HUES64 (cell line): ENCODE measurements around the gene COPS8. TPM values are rescaled to one million over a fixed set of nuclear protein-coding genes. Genes with fewer than 3 reads are reported as not detected.

Experiments
- H3K27ac ChIP-seq: 2 replicates; pipeline ENCODE4 v1.7.0; 2013; ENCODE audit warnings: low read depth, low read length, inconsistent platforms
- H3K27me3 ChIP-seq: 2 replicates; pipeline ENCODE4 v1.6.1; 2013; ENCODE audit warnings: mild to moderate bottlenecking, low read length; ENCODE audit not compliant: insufficient read depth
- H3K36me3 ChIP-seq: 2 replicates; pipeline ENCODE4 v1.6.1; 2013; ENCODE audit warnings: mild to moderate bottlenecking, low read length; ENCODE audit not compliant: insufficient read depth
- H3K4me1 ChIP-seq: 2 replicates; pipeline ENCODE4 v1.6.1; 2013; ENCODE audit warnings: mild to moderate bottlenecking, low read length, moderate library complexity; ENCODE audit not compliant: insufficient read depth
- H3K4me3 ChIP-seq: 2 replicates; pipeline ENCODE4 v1.5.1; 2013; ENCODE audit warnings: mild to moderate bottlenecking, low read length, moderate library complexity
- H3K9ac ChIP-seq: 2 replicates; pipeline ENCODE4 v1.6.1; 2013; ENCODE audit warnings: mild to moderate bottlenecking, low read depth, low read length
- H3K9me3 ChIP-seq: 2 replicates; pipeline ENCODE4 v1.6.1; 2013; ENCODE audit warnings: low read depth, low read length; ENCODE audit not compliant: insufficient read depth
- WGBS: fragments of 150-250, 120-280 bp; methylation state at CpG from one replicate; pipeline ENCODE4 v1.1.7; 2013; ENCODE audit warnings: missing lambda C conversion rate; 5-methylcytosine and 5-hydroxymethylcytosine counted together
- polyA plus RNA-seq, 2 experiments: library from polyadenylated mRNA; stranded (reverse); fragments of 50-300 nt; gene quantifications; one replicate each; pipeline ENCODE4 v1.2.3, GENCODE V29; 2013

Gene COPS8
- polyA plus RNA-seq (2013, experiment 1 of 2), result 79.0 TPM
- polyA plus RNA-seq (2013, experiment 2 of 2), result 86.3 TPM

GRCh38 chr2:237085248-237086221, at the start of gene COPS8:
COPS8 (plus strand) TSS chr2:237085889; CDS start chr2:237085965, 76 bp downstream.
- no peaks in the 10 kb centered on the region for H3K9me3 ChIP-seq
- peak within 1 kb of the TSS; percentile 93 for H3K9ac ChIP-seq
- H3K27ac ChIP-seq, result peak within 1 kb of the TSS; percentile 74
- H3K4me3 ChIP-seq, result peak within 1 kb of the TSS; percentile 98
- peaks cover 33% of the 10 kb centered on the region for H3K36me3 ChIP-seq
- no peaks in the 10 kb centered on the region for H3K27me3 ChIP-seq
- WGBS, result under 1% methylated on average over 86 of the region's 86 CpGs
- H3K4me1 ChIP-seq, result peaks cover 12% of the 10 kb centered on the region; the same call in 1 of the 2 replicates

GRCh38 chr2:237039301-237040031, 46.2 kb upstream of the COPS8 start:
- 87% methylated on average over 11 of the region's 14 CpGs for WGBS
- Histone ChIP-seq H3K4me3 (no peak overlapping the region), H3K36me3 (no peaks in the 10 kb centered on the region), H3K27ac (no peak overlapping the region), H3K9ac (no peak overlapping the region), H3K4me1 (peaks cover 20% of the 10 kb centered on the region), H3K9me3 (no peaks in the 10 kb centered on the region), H3K27me3 (no peaks in the 10 kb centered on the region)

GRCh38 chr2:237041231-237041630, 44.5 kb upstream of the COPS8 start:
- Histone ChIP-seq H3K9ac (no peak overlapping the region), H3K27ac (no peak overlapping the region), H3K36me3 (no peaks in the 10 kb centered on the region), H3K4me3 (no peak overlapping the region), H3K4me1 (peaks cover 20% of the 10 kb centered on the region), H3K27me3 (no peaks in the 10 kb centered on the region), H3K9me3 (no peaks in the 10 kb centered on the region)
- WGBS, result 94% methylated on average over 11 of the region's 11 CpGs

GRCh38 chr2:237042101-237042500, 43.6 kb upstream of the COPS8 start:
- H3K4me3 ChIP-seq, result no peak overlapping the region
- peaks cover 20% of the 10 kb centered on the region for H3K4me1 ChIP-seq
- WGBS, result 20% methylated on average over 1 of the region's 1 CpG
- H3K9me3 ChIP-seq, result no peaks in the 10 kb centered on the region
- H3K27me3 ChIP-seq, result no peaks in the 10 kb centered on the region
- no peaks in the 10 kb centered on the region for H3K36me3 ChIP-seq
- no peak overlapping the region for H3K9ac ChIP-seq
- H3K27ac ChIP-seq, result peak overlapping the region; percentile 53; the same call in 1 of the 2 replicates

- Histone ChIP-seq H3K9ac (no peak overlapping the region), H3K36me3 (no peaks in the 10 kb centered on the region), H3K27me3 (no peaks in the 10 kb centered on the region), H3K9me3 (peaks cover 11% of the 10 kb centered on the region; the same call in 1 of the 2 replicates), H3K27ac (no peak overlapping the region), H3K4me3 (no peak overlapping the region), H3K4me1 (peaks cover 20% of the 10 kb centered on the region)
- WGBS, result 91% methylated on average over 2 of the region's 5 CpGs
Observed at GRCh38 chr2:237043866-237044265, 41.8 kb upstream of the COPS8 start.

- no peaks in the 10 kb centered on the region for H3K27me3 ChIP-seq
- no peak overlapping the region for H3K4me3 ChIP-seq
- H3K9me3 ChIP-seq, result peaks cover 15% of the 10 kb centered on the region; the same call in 1 of the 2 replicates
- no peaks in the 10 kb centered on the region for H3K36me3 ChIP-seq
- 91% methylated on average over 3 of the region's 3 CpGs for WGBS
- H3K4me1 ChIP-seq, result peaks cover 20% of the 10 kb centered on the region
- no peak overlapping the region for H3K27ac ChIP-seq
- no peak overlapping the region for H3K9ac ChIP-seq
Observed at GRCh38 chr2:237044281-237044680, 41.4 kb upstream of the COPS8 start.

- Histone ChIP-seq H3K9ac (no peak overlapping the region), H3K9me3 (peaks cover 20% of the 10 kb centered on the region; the same call in 1 of the 2 replicates), H3K4me1 (peaks cover 20% of the 10 kb centered on the region), H3K36me3 (no peaks in the 10 kb centered on the region), H3K27me3 (no peaks in the 10 kb centered on the region), H3K27ac (no peak overlapping the region), H3K4me3 (no peak overlapping the region)
- 85% methylated on average over 3 of the region's 4 CpGs for WGBS
Observed at GRCh38 chr2:237045449-237045848, 40.2 kb upstream of the COPS8 start.

- H3K4me1 ChIP-seq, result no peaks in the 10 kb centered on the region
- WGBS, result no CpG with 5 or more reads among the region's 1 CpG
- H3K9me3 ChIP-seq, result peaks cover 20% of the 10 kb centered on the region; the same call in 1 of the 2 replicates
- H3K36me3 ChIP-seq, result no peaks in the 10 kb centered on the region
- no peaks in the 10 kb centered on the region for H3K27me3 ChIP-seq
- H3K27ac ChIP-seq, result no peak overlapping the region
- H3K4me3 ChIP-seq, result no peak overlapping the region
- H3K9ac ChIP-seq, result no peak overlapping the region
Observed at GRCh38 chr2:237048595-237048994, 37.1 kb upstream of the COPS8 start.

GRCh38 chr2:237051861-237052260, 33.8 kb upstream of the COPS8 start:
- H3K27me3 ChIP-seq, result no peaks in the 10 kb centered on the region
- no peaks in the 10 kb centered on the region for H3K4me1 ChIP-seq
- no peak overlapping the region for H3K9ac ChIP-seq
- peaks cover 20% of the 10 kb centered on the region; the same call in 1 of the 2 replicates for H3K9me3 ChIP-seq
- no peak overlapping the region for H3K27ac ChIP-seq
- H3K36me3 ChIP-seq, result no peaks in the 10 kb centered on the region
- H3K4me3 ChIP-seq, result no peak overlapping the region
- 95% methylated on average over 8 of the region's 8 CpGs for WGBS

GRCh38 chr2:237053066-237053465, 32.6 kb upstream of the COPS8 start:
- 61% methylated on average over 2 of the region's 2 CpGs for whole genome bisulfite sequencing
- Histone ChIP-seq H3K27ac (no peak overlapping the region), H3K9ac (no peak overlapping the region), H3K4me1 (no peaks in the 10 kb centered on the region), H3K27me3 (no peaks in the 10 kb centered on the region), H3K9me3 (peaks cover 15% of the 10 kb centered on the region; the same call in 1 of the 2 replicates), H3K4me3 (no peak overlapping the region), H3K36me3 (no peaks in the 10 kb centered on the region)
